PFSK-1 (cell line): ENCODE data around the gene GUCY1B1.

Experiments
- FOXP2 ChIP-seq: optimal IDR thresholded peaks from 2 replicates; pipeline ENCODE3; 2011; ENCODE audit warnings: borderline replicate concordance, control low read depth, inconsistent platforms; ENCODE audit not compliant: insufficient read depth; ENCODE audit errors: extremely low read length, extremely low read depth
- POLR2AphosphoS5 ChIP-seq: IDR thresholded peaks from 2 replicates; pipeline ENCODE4 v1.6.1; 2012; ENCODE audit warnings: low read depth, mild to moderate bottlenecking, control low read depth, low read length, moderate library complexity
- REST ChIP-seq, 2 experiments: IDR thresholded peaks; 2 replicates each; pipeline versions ENCODE4 v1.6.1 to v1.8.0; 2011 to 2012; ENCODE audit warnings: low read depth in 2 of 2, low read length in 2 of 2, control low read depth in 1 of 2, inconsistent platforms in 1 of 2, mild to moderate bottlenecking in 1 of 2, moderate library complexity in 1 of 2; ENCODE audit not compliant: insufficient read depth in 1 of 2
- SIN3A ChIP-seq: IDR thresholded peaks from 2 replicates; pipeline ENCODE4 v1.6.1; 2012; ENCODE audit warnings: mild to moderate bottlenecking, low read length, moderate library complexity, borderline replicate concordance; ENCODE audit not compliant: insufficient read depth
- TAF1 ChIP-seq: IDR thresholded peaks from 2 replicates; pipeline ENCODE4 v1.6.1; 2012; ENCODE audit warnings: low read length, control low read depth, borderline replicate concordance; ENCODE audit not compliant: insufficient read depth

The GUCY1B1 gene

GRCh38 chr4:155735496-155735895, 23.3 kb upstream of the GUCY1B1 start:
- TF ChIP-seq TAF1 (no peak), FOXP2 (no peak), SIN3A (no peak), REST (IDR thresholded peaks at IDR 0.05; ENCODE audit: insufficient read depth in 1 of 2, low read depth in 2 of 2, low read length in 2 of 2) (no peak), POLR2AphosphoS5 (no peak)

GRCh38 chr4:155738548-155738947, 20.3 kb upstream of the GUCY1B1 start:
- TF ChIP-seq REST (IDR thresholded peaks at IDR 0.05; ENCODE audit: insufficient read depth in 1 of 2, low read depth in 2 of 2, low read length in 2 of 2) (no peak), FOXP2 (no peak), POLR2AphosphoS5 (no peak), TAF1 (no peak), SIN3A (no peak)

GRCh38 chr4:155741546-155741945, 17.3 kb upstream of the GUCY1B1 start:
- TF ChIP-seq TAF1 (no peak), REST (IDR thresholded peaks at IDR 0.05; ENCODE audit: insufficient read depth in 1 of 2, low read depth in 2 of 2, low read length in 2 of 2) (no peak), FOXP2 (no peak), POLR2AphosphoS5 (no peak), SIN3A (no peak)

- TF ChIP-seq REST (IDR thresholded peaks at IDR 0.05; ENCODE audit: insufficient read depth in 1 of 2, low read depth in 2 of 2, low read length in 2 of 2), result no peak
- TF ChIP-seq POLR2AphosphoS5, result no peak
- TF ChIP-seq SIN3A, result no peak
- TF ChIP-seq TAF1, result no peak
- TF ChIP-seq FOXP2, result no peak
Measured at GRCh38 chr4:155742310-155743015, 16.4 kb upstream of the GUCY1B1 start.

- TF ChIP-seq REST (IDR thresholded peaks at IDR 0.05; ENCODE audit: insufficient read depth in 1 of 2, low read depth in 2 of 2, low read length in 2 of 2) (no peak), FOXP2 (no peak), SIN3A (no peak), POLR2AphosphoS5 (no peak), TAF1 (no peak)
Measured at GRCh38 chr4:155745984-155746383, 12.8 kb upstream of the GUCY1B1 start.
